GM18507 (cell line): ENCODE measurements around the gene C6orf47.

Experiments used
- DNase-seq: peaks from one replicate; pipeline ENCODE4 v3.0.0; 2011; ENCODE audit warnings: low read depth; ENCODE audit not compliant: insufficient read length; ENCODE audit errors: extremely low spot score
- FAIRE-seq: peaks from 2 replicates; lab custom pipeline; 2011; peaks lifted over from hg19 to GRCh38; lab: Jason Lieb, UNC

C6orf47 gene

GRCh38 chr6:31663126-31663960 is 2.8 kb upstream of the C6orf47 start:
- DNase-seq (no peak), FAIRE-seq (no peak)

- FAIRE-seq = no peak
- no peak for DNase-seq
Observed at GRCh38 chr6:31662124-31662723, 1.6 kb upstream of the C6orf47 start.

- peak; percentile 41 for FAIRE-seq
Observed at GRCh38 chr6:31661262-31662123, 915 bp upstream of the C6orf47 start.

GRCh38 chr6:31659649-31660380 is 763 bp downstream of the C6orf47 start:
- no peak for FAIRE-seq
- no peak for DNase-seq

More at GRCh38 chr6:31661262-31662123, 915 bp upstream of the C6orf47 start:
- no peak for DNase-seq

- no peak for FAIRE-seq
Observed at GRCh38 chr6:31658983-31659648, 1.5 kb downstream of the C6orf47 start.

GRCh38 chr6:31658158-31658688 is 2.4 kb downstream of the C6orf47 start:
- FAIRE-seq = no peak

More at GRCh38 chr6:31658983-31659648, 1.5 kb downstream of the C6orf47 start:
- no peak for DNase-seq

GRCh38 chr6:31657406-31658157 is 3.0 kb downstream of the C6orf47 start:
- DNase-seq (no peak), FAIRE-seq (no peak)

More at GRCh38 chr6:31658158-31658688, 2.4 kb downstream of the C6orf47 start:
- DNase-seq = no peak

- no peak for FAIRE-seq
- no peak for DNase-seq
Observed at GRCh38 chr6:31655349-31656237, 5.0 kb downstream of the C6orf47 start, which contains the start of gene APOM. Gene APOM, plus strand, starts transcription at chr6:31655894. Its CDS starts 73 bp downstream, at chr6:31655967.

- no peak for FAIRE-seq
- DNase-seq = no peak
Observed at GRCh38 chr6:31654574-31655348, 5.8 kb downstream of the C6orf47 start.

- DNase-seq = peak; percentile 76
- FAIRE-seq = no peak
Observed at GRCh38 chr6:31652925-31653724, 7.5 kb downstream of the C6orf47 start.

- DNase-seq (no peak), FAIRE-seq (no peak)
Observed at GRCh38 chr6:31651602-31652191, 8.9 kb downstream of the C6orf47 start.

- DNase-seq (no peak), FAIRE-seq (no peak)
Observed at GRCh38 chr6:31645325-31645724, 15.3 kb downstream of the C6orf47 start.

GRCh38 chr6:31643818-31644454 is 16.6 kb downstream of the C6orf47 start:
- no peak for FAIRE-seq

GRCh38 chr6:31642798-31643570 is 17.6 kb downstream of the C6orf47 start:
- FAIRE-seq (no peak), DNase-seq (no peak)

More at GRCh38 chr6:31643818-31644454, 16.6 kb downstream of the C6orf47 start:
- no peak for DNase-seq
